ENCODE measurements around the gene C5. TPM values are rescaled to one million over a fixed set of nuclear protein-coding genes. Genes with fewer than 3 reads are reported as not detected.
"Not testable (repeated sequence)": the region's sequence is repeated elsewhere in the genome, so short reads cannot be mapped to it uniquely, and the experiment has no call there.

Gene C5
- total RNA-seq, 1 donor from 2014 or later, result 3.1 TPM

DNA sequence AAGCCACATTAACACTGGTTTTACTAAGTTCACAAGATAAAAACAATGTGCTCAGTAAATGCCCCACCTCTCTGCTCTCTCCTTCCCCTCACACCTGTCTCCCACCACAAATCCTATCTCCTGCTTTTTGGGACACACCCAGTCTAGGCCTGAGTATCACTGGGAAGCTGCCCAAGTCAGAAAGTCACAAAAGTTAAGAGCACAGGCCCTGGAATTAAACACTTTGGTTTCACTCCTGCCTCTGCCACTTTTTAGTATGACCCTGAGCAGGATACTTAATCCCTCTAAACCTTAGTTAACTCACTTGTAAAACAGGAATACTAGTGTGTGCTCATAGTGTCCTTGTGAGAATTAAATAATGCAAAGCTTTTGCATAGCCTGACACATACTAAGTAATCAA lies 11.3 kb downstream of the C5 start:
- Mint-ChIP-seq H3K9me3 (no peaks in the 10 kb centered on the region), H3K4me3 (no peak overlapping the region)

DNA sequence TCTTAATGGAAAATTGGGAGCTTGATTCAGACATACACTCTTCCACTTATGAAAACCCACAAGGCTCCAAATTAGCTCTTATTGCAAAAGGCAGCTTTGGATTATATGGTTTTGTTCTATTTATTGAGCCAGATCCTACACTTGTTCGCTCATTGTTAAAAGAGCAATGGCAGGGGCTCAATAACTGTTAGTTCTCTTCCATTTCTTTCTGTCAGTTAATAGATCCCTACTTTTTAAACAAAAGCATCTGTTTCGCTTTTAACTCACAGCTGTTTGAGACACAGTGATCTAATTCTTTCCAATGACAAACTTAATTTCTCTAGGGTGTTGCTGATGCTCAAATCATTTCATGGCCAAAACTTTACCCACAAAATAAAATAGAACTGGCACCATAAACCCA lies 11.7 kb downstream of the C5 start:
- no peak overlapping the region for H3K27ac Mint-ChIP-seq
- H3K4me3 Mint-ChIP-seq, result no peak overlapping the region
- no peaks in the 10 kb centered on the region for H3K9me3 Mint-ChIP-seq
- H3K4me1 Mint-ChIP-seq, result no peaks in the 10 kb centered on the region
- H3K36me3 Mint-ChIP-seq, result no peaks in the 10 kb centered on the region
- TF ChIP-seq CTCF (IDR thresholded peaks at IDR 0.05; ENCODE audit: unreplicated experiment), result no peak
- DNase-seq (ENCODE audit: low spot score in 2 of 2, unreplicated experiment in 2 of 2), result no peak
- H3K27me3 Mint-ChIP-seq (ENCODE audit: low read depth), result no peaks in the 10 kb centered on the region

More for the DNA sequence above, 11.3 kb downstream of the C5 start:
- Mint-ChIP-seq H3K27ac (no peak overlapping the region), H3K4me1 (no peaks in the 10 kb centered on the region), H3K36me3 (no peaks in the 10 kb centered on the region), H3K27me3 (ENCODE audit: low read depth) (no peaks in the 10 kb centered on the region)
- no peak for DNase-seq (ENCODE audit: low spot score in 2 of 2, unreplicated experiment in 2 of 2)
- TF ChIP-seq CTCF (IDR thresholded peaks at IDR 0.05; ENCODE audit: unreplicated experiment), result no peak

DNA sequence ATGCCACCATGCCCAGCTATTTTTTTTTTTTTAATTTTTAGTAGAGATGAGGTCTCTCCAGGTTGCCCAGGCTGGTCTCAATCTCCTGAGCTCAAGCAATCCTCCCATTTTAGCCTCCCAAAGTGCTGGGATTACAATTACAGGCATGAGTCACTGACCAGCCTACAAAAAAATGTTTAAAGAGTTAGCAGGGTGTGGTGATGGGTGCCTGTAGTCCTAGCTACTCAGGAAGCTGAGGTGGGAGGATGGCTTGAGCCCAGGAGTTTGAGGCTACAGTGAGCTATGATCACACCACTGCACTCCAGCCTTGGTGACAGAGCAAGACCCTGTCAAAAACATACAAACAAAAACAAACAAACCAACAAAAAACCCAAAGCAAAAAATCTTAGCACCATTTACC lies 14.4 kb downstream of the C5 start:
- not testable (repeated sequence) for H3K27me3 Mint-ChIP-seq (ENCODE audit: low read depth); H3K4me1 Mint-ChIP-seq; H3K27ac Mint-ChIP-seq; H3K36me3 Mint-ChIP-seq; H3K9me3 Mint-ChIP-seq; DNase-seq (ENCODE audit: low spot score in 2 of 2, unreplicated experiment in 2 of 2); H3K4me3 Mint-ChIP-seq

DNA sequence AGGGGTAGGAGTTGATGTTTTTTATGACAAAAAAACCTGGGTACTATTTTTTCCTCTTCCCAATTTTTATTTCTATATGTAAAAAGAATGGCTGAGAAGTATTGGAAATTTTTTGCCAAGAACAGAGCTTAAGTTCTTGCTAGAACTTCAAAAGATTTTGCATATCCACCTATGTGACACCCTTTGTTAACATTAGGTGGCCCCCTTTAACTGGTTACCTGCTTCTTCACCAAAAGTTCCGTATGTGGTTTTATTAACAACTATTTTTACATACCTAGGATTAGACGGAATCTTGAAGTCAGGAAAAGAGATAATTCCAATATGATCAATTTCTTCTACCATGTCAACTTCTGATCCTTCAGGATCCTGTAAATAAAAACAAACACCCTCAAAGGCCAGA lies 15.5 kb downstream of the C5 start:
- Mint-ChIP-seq H3K4me3 (no peak overlapping the region), H3K27ac (no peak overlapping the region), H3K27me3 (ENCODE audit: low read depth) (no peaks in the 10 kb centered on the region), H3K36me3 (no peaks in the 10 kb centered on the region), H3K9me3 (no peaks in the 10 kb centered on the region), H3K4me1 (no peaks in the 10 kb centered on the region)
- no peak for TF ChIP-seq CTCF (IDR thresholded peaks at IDR 0.05; ENCODE audit: unreplicated experiment)
- no peak for DNase-seq (ENCODE audit: low spot score in 2 of 2, unreplicated experiment in 2 of 2)

GRCh38 chr9:121029469-121029868 lies 20.6 kb downstream of the C5 start:
- no peaks in the 10 kb centered on the region for H3K4me1 Mint-ChIP-seq
- no peak overlapping the region for H3K27ac Mint-ChIP-seq
- H3K27me3 Mint-ChIP-seq (ENCODE audit: low read depth), result no peaks in the 10 kb centered on the region
- no peak overlapping the region for H3K4me3 Mint-ChIP-seq
- no peaks in the 10 kb centered on the region for H3K9me3 Mint-ChIP-seq
- no peak for TF ChIP-seq CTCF (IDR thresholded peaks at IDR 0.05; ENCODE audit: unreplicated experiment)
- no peaks in the 10 kb centered on the region for H3K36me3 Mint-ChIP-seq
- no peak for DNase-seq (ENCODE audit: low spot score in 2 of 2, unreplicated experiment in 2 of 2)

- not testable (repeated sequence) for DNase-seq (ENCODE audit: low spot score in 2 of 2, unreplicated experiment in 2 of 2); H3K36me3 Mint-ChIP-seq; H3K27me3 Mint-ChIP-seq (ENCODE audit: low read depth); H3K9me3 Mint-ChIP-seq; H3K4me1 Mint-ChIP-seq; H3K4me3 Mint-ChIP-seq; H3K27ac Mint-ChIP-seq
These were observed 21.8 kb downstream of the C5 start for GRCh38 chr9:121028285-121028684.

GRCh38 chr9:121026768-121027167 lies 23.3 kb downstream of the C5 start:
- DNase-seq (ENCODE audit: low spot score in 2 of 2, unreplicated experiment in 2 of 2), result no peak
- H3K27me3 Mint-ChIP-seq (ENCODE audit: low read depth), result no peaks in the 10 kb centered on the region
- no peak overlapping the region for H3K27ac Mint-ChIP-seq
- no peaks in the 10 kb centered on the region for H3K36me3 Mint-ChIP-seq
- H3K4me1 Mint-ChIP-seq, result no peaks in the 10 kb centered on the region
- no peak for TF ChIP-seq CTCF (IDR thresholded peaks at IDR 0.05; ENCODE audit: unreplicated experiment)
- no peak overlapping the region for H3K4me3 Mint-ChIP-seq
- no peaks in the 10 kb centered on the region for H3K9me3 Mint-ChIP-seq
